GM10248 (cell line): ENCODE measurements around the gene CLINT1.
A peak's percentile ranks its signal among the peaks of the same experiment; 100 is the strongest.

Experiments used
- CTCF ChIA-PET: fragments of 300-600 bp; sonication (Branson Sonifier 250); formaldehyde crosslinking; extraction: SDS; loops from one replicate; lab custom pipeline; 2021; ENCODE audit warnings: antibody characterized with exemption; lab: Yijun Ruan, JAX
- POLR2A ChIA-PET: fragments of 350-650 bp; sonication (Branson Sonifier 250); formaldehyde crosslinking; extraction: SDS; loops from one replicate; lab custom pipeline; 2020; ENCODE audit warnings: antibody characterized with exemption; lab: Yijun Ruan, JAX
- DNase-seq: peaks from one replicate; pipeline ENCODE4 v3.0.0; 2012; ENCODE audit errors: extremely low spot score
- TF ChIP-seq, protein P1 (sequence below): IDR thresholded peaks from 2 replicates; pipeline ENCODE4 v1.5.1; 2012; ENCODE audit warnings: mild to moderate bottlenecking, low read depth; ENCODE audit errors: extremely low read depth, missing control alignments, control extremely low read depth

The CLINT1 gene

DNA sequence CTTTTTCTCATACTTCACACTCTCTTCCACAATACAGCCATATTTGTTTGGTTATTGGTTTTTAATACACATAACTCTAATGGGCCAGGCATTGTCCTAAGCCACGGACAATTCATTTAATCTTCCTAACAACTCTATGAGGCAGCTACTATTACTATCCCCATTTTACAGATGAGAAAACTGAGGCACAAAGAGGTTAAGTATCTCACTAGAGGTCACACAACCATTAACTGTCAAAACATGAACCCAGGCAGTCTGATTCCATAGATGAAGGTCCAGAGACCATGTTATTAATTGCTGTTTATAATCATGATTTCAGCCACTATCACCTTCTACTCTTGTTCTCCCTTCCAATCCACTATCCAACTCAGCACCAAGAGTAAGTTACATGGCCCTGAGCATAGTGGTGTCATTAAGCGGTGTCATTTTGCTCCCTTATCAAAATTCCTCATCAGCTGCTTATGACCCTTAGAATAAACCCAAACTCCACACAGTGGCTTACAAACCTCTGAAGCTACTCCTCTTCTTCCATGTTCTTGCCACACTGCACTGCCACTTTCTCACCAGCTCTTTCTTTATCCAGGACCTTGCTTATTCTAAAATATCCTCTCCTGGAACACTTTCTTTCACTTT lies 22.7 kb downstream of the CLINT1 start:
- DNase-seq: no peak
- TF ChIP-seq, protein P1, sequence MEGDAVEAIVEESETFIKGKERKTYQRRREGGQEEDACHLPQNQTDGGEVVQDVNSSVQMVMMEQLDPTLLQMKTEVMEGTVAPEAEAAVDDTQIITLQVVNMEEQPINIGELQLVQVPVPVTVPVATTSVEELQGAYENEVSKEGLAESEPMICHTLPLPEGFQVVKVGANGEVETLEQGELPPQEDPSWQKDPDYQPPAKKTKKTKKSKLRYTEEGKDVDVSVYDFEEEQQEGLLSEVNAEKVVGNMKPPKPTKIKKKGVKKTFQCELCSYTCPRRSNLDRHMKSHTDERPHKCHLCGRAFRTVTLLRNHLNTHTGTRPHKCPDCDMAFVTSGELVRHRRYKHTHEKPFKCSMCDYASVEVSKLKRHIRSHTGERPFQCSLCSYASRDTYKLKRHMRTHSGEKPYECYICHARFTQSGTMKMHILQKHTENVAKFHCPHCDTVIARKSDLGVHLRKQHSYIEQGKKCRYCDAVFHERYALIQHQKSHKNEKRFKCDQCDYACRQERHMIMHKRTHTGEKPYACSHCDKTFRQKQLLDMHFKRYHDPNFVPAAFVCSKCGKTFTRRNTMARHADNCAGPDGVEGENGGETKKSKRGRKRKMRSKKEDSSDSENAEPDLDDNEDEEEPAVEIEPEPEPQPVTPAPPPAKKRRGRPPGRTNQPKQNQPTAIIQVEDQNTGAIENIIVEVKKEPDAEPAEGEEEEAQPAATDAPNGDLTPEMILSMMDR: no peak
- CTCF ChIA-PET: interaction anchor here (1.6 to 6.3 kb wide), 4 partner anchors 10 to 113 kb away, joined by 4 to 33 read pairs (median 8); no protein-coding TSS in a partner anchor
- POLR2A ChIA-PET: no interaction called here

DNA sequence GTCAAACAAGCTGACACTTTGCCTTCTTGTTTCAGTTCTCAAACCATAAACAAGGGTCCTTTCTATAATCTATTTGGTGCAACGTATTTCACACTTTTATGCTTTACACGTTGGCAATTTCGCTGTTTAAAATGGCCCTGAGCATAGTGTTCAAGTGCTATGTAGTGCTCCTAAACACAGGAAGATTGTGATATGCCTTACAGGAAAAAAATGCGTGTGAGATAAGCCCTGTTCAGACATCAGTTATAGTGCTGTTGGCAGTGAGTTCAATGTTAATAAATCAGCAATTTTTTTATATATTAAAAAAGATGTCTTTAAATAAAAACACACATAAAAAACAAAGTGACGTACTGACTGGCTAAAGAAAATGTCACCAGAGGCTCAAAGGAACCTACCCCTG lies 23.9 kb downstream of the CLINT1 start:
- CTCF ChIA-PET: interaction anchor here (1.0 to 6.3 kb wide), 5 partner anchors 11 to 114 kb away, joined by 3 to 33 read pairs (median 6); no protein-coding TSS in a partner anchor
- POLR2A ChIA-PET: interaction anchor here (0.6 kb wide), 1 partner anchor 26 kb away, joined by 6 read pairs; no protein-coding TSS in a partner anchor
- TF ChIP-seq, protein P1: no peak
- no peak for DNase-seq

DNA sequence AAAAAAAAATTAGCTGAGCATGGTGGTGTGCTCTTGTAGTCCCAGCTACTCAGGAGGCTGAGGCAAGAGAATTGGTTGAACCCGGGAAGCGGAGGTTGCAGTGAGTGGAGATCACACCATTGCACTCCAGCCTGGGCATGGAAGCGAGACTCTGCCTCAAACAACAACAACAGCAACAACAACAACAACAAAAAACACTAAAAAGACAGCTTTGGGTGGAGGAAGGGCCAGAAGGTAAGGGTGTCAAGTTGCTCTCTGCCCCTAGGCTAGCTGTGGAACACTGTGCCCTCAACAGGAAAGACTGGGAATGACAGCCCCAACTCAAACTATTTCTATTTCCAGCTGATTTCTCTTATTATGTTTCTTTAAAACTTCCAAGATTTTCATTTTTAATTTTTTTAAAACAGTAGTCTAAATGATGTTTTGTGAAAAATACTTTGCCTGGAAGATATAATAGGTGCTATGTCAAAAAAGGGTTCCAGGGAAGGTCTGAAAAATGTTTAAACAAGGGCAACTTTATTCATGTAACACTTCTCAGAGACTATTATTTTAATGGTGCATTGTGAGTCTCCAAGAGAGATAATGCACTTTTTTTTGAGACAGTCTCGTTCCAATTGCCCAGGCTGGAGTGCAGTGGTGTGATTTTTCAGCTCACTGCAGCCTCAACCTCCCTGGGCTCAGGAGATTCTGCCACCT lies 29.9 kb downstream of the CLINT1 start:
- no peak for DNase-seq
- ChIA-PET POLR2A (no interaction called here), CTCF (interaction anchor here (0.9 to 1.9 kb wide), 8 partner anchors 9 to 120 kb away, joined by 3 to 14 read pairs (median 6); no protein-coding TSS in a partner anchor)
- TF ChIP-seq, protein P1: peak; percentile 36

DNA sequence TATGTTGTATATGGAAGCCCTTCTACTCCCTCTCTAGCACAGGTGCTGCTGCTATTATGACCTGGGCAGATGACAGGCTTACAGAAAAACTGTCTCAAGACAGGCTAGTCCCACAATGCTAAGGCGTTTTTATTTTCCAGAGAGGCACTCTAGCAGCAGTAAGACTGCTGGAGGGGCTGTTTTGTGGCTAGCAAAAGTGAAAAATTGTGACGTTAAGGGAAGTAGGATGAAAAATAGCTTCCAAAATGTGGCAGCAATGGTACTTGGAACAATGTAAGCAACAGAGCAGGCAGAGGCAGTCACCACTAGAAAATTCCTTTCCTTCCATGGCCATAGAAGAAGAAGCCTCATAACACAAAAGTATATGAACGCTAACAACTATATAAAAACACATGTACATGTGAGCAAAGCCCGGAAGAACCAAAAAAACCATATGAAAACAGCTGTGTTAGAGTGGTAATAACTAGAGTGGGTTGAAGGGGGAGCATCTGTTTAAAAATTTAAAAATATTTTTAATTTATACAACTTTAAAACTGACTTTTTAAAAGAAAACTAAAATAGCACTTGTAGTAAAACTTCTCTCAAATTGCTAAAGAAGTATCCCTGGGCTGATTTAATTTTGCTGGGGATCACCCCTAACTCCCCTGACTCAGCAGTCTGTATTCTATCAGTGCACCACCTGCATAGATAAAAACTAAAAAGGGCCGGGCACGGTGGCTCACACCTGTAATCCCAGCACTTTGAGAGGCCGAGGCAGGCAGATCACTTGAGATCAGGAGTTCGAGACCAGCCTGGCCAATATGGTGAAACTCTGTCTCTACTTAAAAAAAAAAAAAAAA lies 30.6 kb downstream of the CLINT1 start:
- TF ChIP-seq, protein P1: no peak

DNA sequence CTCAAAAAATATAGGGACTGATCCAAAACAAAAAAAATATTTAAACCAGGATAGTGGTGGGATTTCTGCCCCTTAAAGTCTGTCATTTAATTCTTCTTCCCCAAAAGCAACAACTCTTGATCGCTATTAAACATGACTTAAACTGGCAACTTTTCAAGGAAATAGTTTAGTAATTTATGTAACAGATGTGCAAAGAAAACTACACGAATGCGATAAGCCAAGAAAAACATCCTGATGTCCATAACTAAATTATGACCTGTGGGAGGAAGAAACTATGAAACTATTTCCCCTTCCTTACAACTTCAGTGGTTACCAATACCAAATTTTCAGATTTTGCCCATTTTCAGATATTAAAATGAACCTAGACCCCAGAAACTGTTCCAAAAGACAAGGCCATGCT lies 31.5 kb downstream of the CLINT1 start:
- TF ChIP-seq, protein P1: no peak
- no peak for DNase-seq
- ChIA-PET POLR2A (no interaction called here), CTCF (interaction anchor here (1.4 to 1.6 kb wide), 2 partner anchors 28 to 168 kb away, joined by 6 read pairs; no protein-coding TSS in a partner anchor)

More for the DNA sequence above, 30.6 kb downstream of the CLINT1 start:
- CTCF ChIA-PET: interaction anchor here (0.9 to 1.9 kb wide), 9 partner anchors 10 to 121 kb away, joined by 3 to 14 read pairs (median 5); no protein-coding TSS in a partner anchor
- POLR2A ChIA-PET: no interaction called here
- no peak for DNase-seq

GRCh38 chr5:157823655-157824054 lies 35.3 kb downstream of the CLINT1 start:
- ChIA-PET CTCF (interaction anchor here (1.6 to 2.9 kb wide), 2 partner anchors 38 to 125 kb away, joined by 3 to 9 read pairs; no protein-coding TSS in a partner anchor), POLR2A (no interaction called here)
- TF ChIP-seq, protein P1: no peak
- no peak for DNase-seq
